SK-N-SH treated with all-trans-retinoic acid at 6 μM for 48 hours (cell line): Measurements from ENCODE around the gene GUCY1A2.

Experiments
- ARNTL ChIP-seq: fragments of 450-650 bp; formaldehyde crosslinking; IDR thresholded peaks from 2 replicates; pipeline ENCODE4 v1.5.0; 2020; ENCODE audit warnings: low read depth, mild to moderate bottlenecking, moderate library complexity, borderline replicate concordance
- BACH2 ChIP-seq: fragments of 250-450 bp; sonication (Bioruptor Pico); IDR thresholded peaks from 2 replicates; pipeline ENCODE4 v1.9.0; 2021; ENCODE audit warnings: mild to moderate bottlenecking, borderline replicate concordance
- CREB5 ChIP-seq: fragments of 250-450 bp; sonication (Bioruptor Pico); IDR thresholded peaks from 2 replicates; pipeline ENCODE4 v1.5.1; 2020; ENCODE audit warnings: low read depth, mild to moderate bottlenecking, moderate library complexity
- CSRNP3 ChIP-seq: fragments of 250-450 bp; sonication (Bioruptor Pico); IDR thresholded peaks from 2 replicates; pipeline ENCODE4 v1.5.1; 2021; ENCODE audit warnings: mild to moderate bottlenecking, moderate library complexity
- ISL1 ChIP-seq: fragments of 250-450 bp; sonication (Bioruptor Pico); IDR thresholded peaks from 2 replicates; pipeline ENCODE4 v2.1.2; 2022; ENCODE audit warnings: mild to moderate bottlenecking, moderate library complexity
- PATZ1 ChIP-seq: fragments of 250-450 bp; sonication (Bioruptor Pico); IDR thresholded peaks from 2 replicates; pipeline ENCODE4 v1.8.0; 2020; ENCODE audit warnings: mild to moderate bottlenecking, moderate library complexity, borderline replicate concordance
- POU6F1 ChIP-seq: fragments of 250-450 bp; sonication (Bioruptor Pico); IDR thresholded peaks from 2 replicates; pipeline ENCODE4 v1.8.0; 2021; ENCODE audit warnings: low read depth, mild to moderate bottlenecking, moderate library complexity, borderline replicate concordance
- PPARA ChIP-seq: fragments of 250-450 bp; sonication (Bioruptor Pico); IDR thresholded peaks from 2 replicates; pipeline ENCODE4 v1.5.0; 2020; ENCODE audit warnings: mild to moderate bottlenecking, borderline replicate concordance
- RARB ChIP-seq: fragments of 250-450 bp; sonication (Bioruptor Pico); IDR thresholded peaks from 2 replicates; pipeline ENCODE4 v1.8.0; 2021; ENCODE audit warnings: mild to moderate bottlenecking, moderate library complexity
- ZC3H10 ChIP-seq: fragments of 250-450 bp; sonication (Bioruptor Pico); IDR thresholded peaks from 2 replicates; pipeline ENCODE4 v1.5.1; 2021; ENCODE audit warnings: mild to moderate bottlenecking, moderate library complexity
- ZFP3 ChIP-seq: fragments of 250-450 bp; sonication (Bioruptor Pico); IDR thresholded peaks from 2 replicates; pipeline ENCODE4 v1.5.0; 2020; ENCODE audit warnings: mild to moderate bottlenecking, moderate library complexity
- ZFP30 ChIP-seq: fragments of 450-650 bp; formaldehyde crosslinking; IDR thresholded peaks from 2 replicates; pipeline ENCODE4 v1.5.0; 2022; ENCODE audit warnings: mild to moderate bottlenecking, moderate library complexity

- no peak for TF ChIP-seq ZC3H10 (CRISPR knock-in tag)
- no peak for TF ChIP-seq CSRNP3 (CRISPR knock-in tag)
- no peak for TF ChIP-seq ARNTL (CRISPR knock-in tag)
- TF ChIP-seq ISL1 (CRISPR knock-in tag): no peak
- no peak for TF ChIP-seq ZFP3
- TF ChIP-seq BACH2: no peak
- no peak for TF ChIP-seq PATZ1
- TF ChIP-seq RARB: no peak
- TF ChIP-seq CREB5 (CRISPR knock-in tag): no peak
- no peak for TF ChIP-seq ZFP30 (CRISPR knock-in tag)
- no peak for TF ChIP-seq PPARA (CRISPR knock-in tag)
- TF ChIP-seq POU6F1 (CRISPR knock-in tag): no peak
These were observed 128.6 kb downstream of the GUCY1A2 start for GRCh38 chr11:106889718-106890117.
